IPS-15b (cell line): Measurements from ENCODE around the gene CMTR1.

Experiments used
- H3K27me3 ChIP-seq: one replicate; pipeline ENCODE4 v1.6.1; 2013; ENCODE audit warnings: low read length; ENCODE audit not compliant: control insufficient read depth, insufficient read depth
- H3K36me3 ChIP-seq: one replicate; pipeline ENCODE4 v1.6.1; 2013; ENCODE audit warnings: low read length; ENCODE audit not compliant: control insufficient read depth, insufficient read depth
- H3K4me1 ChIP-seq: one replicate; pipeline ENCODE4 v1.6.1; 2013; ENCODE audit warnings: mild to moderate bottlenecking, low read length; ENCODE audit not compliant: control insufficient read depth, insufficient read depth
- H3K4me3 ChIP-seq: one replicate; pipeline ENCODE4 v1.5.1; 2013; ENCODE audit warnings: low read depth, low read length
- H3K9ac ChIP-seq: one replicate; pipeline ENCODE4 v1.6.1; 2013; ENCODE audit warnings: low read depth, mild to moderate bottlenecking, low read length
- H3K9me3 ChIP-seq: one replicate; pipeline ENCODE4 v1.6.1; 2013; ENCODE audit warnings: mild to moderate bottlenecking, low read length; ENCODE audit not compliant: control insufficient read depth, insufficient read depth

CMTR1 gene

DNA sequence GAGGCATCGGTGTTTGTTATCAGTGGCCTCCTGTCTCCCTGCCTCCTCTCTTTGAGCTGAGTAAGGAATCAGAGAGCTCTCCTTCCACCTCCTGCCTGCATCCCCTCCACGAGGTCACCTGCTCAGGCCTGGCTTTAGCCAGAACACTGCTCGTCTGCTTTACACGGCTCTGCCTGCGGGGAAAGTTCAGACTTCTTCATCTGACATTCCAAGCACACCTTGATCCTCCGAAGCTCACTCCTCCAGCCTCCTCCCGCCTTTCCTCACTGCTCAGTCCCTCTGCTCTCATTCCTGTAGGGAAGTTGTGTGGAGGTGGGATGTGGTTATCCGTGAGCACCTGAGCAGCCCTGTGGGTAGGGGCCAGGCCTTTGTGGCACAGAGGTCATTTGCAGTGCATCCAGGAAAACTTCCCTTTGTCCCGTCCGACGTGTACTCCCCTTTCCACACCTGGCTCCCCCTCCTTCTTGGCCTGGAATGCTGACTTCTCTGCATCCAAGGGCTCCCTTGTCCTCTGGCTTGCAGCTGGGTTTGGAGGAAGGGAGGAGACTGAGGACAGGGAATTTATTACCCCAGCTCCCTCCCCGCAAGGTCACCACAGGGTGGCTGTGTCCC is 79.5 kb downstream of the CMTR1 start:
- H3K9me3 ChIP-seq, result no peaks in the 10 kb centered on the region
- no peaks in the 10 kb centered on the region for H3K36me3 ChIP-seq
- peak overlapping the region; percentile 52 for H3K4me3 ChIP-seq
- no peak overlapping the region for H3K9ac ChIP-seq
- peaks cover 23% of the 10 kb centered on the region for H3K4me1 ChIP-seq
- peaks cover 43% of the 10 kb centered on the region for H3K27me3 ChIP-seq

DNA sequence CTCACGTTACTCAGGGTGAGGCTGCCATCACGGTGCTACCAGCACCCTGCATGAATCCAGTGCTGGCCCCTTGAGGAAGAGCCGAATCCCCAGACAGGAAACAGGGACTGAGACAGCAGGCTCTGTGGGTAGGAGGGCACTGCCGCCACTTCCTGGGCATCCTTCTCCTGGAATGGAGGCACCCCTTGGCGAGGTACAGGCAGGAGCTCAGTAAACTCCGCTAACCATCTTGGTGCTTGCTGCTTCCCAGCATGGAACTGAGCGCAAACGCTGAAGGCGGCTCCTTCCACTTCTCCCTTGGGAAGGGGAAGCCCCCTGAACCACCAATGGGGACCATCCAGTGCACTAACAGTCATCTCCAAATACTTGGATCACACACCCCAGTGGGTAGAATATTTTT is 80.1 kb downstream of the CMTR1 start:
- Histone ChIP-seq H3K36me3 (no peaks in the 10 kb centered on the region), H3K9ac (no peak overlapping the region), H3K4me3 (peak overlapping the region; percentile 52), H3K4me1 (peaks cover 21% of the 10 kb centered on the region), H3K9me3 (no peaks in the 10 kb centered on the region), H3K27me3 (peaks cover 43% of the 10 kb centered on the region)

DNA sequence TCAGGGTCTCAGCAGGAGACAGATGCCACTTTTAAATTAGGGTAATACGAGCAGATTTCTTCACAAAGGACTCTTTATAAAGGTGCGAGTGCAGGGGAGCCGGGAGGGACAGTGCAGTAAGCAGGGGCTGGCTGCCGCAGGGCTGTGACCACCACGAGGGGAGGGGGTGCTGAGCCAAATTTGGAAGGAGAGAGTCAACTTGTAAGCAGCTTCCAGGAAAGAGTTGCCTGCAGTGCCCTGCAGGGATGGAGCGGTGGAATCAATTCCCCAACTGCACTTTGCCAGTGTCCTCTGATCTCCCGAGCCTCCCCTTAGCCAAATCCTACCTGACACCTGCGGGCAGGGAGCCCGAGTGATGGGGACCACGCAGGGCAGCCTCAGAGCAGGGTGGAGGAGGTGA is 80.6 kb downstream of the CMTR1 start:
- Histone ChIP-seq H3K4me3 (peak overlapping the region; percentile 52), H3K9ac (no peak overlapping the region), H3K9me3 (no peaks in the 10 kb centered on the region), H3K27me3 (peaks cover 43% of the 10 kb centered on the region), H3K36me3 (no peaks in the 10 kb centered on the region), H3K4me1 (peaks cover 20% of the 10 kb centered on the region)

DNA sequence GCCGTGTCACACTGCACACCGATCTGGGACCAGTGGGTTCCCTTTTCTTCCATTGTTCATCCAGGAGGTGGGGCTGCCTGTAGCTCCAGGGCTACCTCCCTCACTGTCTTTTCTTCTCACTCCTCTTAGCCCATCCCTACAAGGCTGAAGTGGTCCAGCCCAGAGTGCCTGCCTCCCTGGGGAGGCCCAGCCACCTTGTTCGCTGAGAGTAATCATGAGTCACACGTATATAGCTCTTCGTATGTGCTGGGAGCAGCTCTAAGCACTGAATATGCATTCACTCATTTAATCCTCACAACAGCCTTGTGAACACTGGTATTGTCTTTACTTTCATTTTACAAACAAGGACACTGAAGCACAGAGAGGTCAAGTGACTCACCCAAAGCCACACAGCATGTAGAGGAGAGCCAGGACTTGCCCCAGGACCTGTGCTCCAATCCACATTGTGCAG is 81.3 kb downstream of the CMTR1 start:
- no peak overlapping the region for H3K4me3 ChIP-seq
- H3K36me3 ChIP-seq, result no peaks in the 10 kb centered on the region
- no peak overlapping the region for H3K9ac ChIP-seq
- peaks cover 20% of the 10 kb centered on the region for H3K4me1 ChIP-seq
- peaks cover 43% of the 10 kb centered on the region for H3K27me3 ChIP-seq
- no peaks in the 10 kb centered on the region for H3K9me3 ChIP-seq

DNA sequence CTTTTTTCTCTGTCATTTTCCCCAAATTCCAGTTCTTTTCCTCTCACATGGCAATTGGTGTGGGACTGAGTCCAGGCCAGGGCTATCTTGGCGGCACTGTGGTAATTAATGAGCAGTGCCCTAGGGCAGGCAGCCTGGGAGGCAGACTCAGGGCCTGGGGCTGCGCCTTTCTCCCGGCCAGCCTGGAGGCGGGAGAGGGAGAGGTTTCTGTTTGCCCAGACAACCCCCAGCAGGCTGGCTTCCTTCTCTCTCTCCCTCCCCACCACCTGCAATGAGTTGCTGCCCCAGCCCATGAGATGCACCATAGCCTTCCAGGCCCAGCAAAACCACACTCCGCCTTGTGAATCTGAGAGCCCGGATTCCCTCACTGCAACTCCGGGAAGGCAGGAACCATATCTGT is 81.8 kb downstream of the CMTR1 start:
- no peaks in the 10 kb centered on the region for H3K9me3 ChIP-seq
- H3K4me3 ChIP-seq, result no peak overlapping the region
- H3K36me3 ChIP-seq, result no peaks in the 10 kb centered on the region
- no peak overlapping the region for H3K9ac ChIP-seq
- H3K4me1 ChIP-seq, result peaks cover 20% of the 10 kb centered on the region
- peaks cover 43% of the 10 kb centered on the region for H3K27me3 ChIP-seq

DNA sequence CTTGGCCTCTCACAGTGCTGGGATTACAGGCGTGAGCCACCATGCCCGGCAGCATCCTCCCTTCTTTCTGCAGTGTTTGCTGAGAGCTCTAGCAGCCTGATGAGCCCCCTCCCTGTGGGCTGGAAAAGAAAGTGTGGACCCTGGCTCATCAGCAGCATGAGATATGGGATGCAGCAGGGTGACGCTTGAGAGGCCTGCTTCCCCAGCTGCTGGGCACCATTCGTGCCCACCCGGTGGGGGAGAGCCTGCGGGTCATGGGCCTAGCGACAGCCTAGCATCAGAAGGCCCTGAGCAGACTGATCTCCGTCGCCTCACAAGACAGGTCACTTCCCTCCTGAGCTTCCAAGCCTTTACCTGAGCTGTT is 82.7 kb downstream of the CMTR1 start:
- H3K27me3 ChIP-seq, result peaks cover 41% of the 10 kb centered on the region
- H3K36me3 ChIP-seq, result no peaks in the 10 kb centered on the region
- no peak overlapping the region for H3K4me3 ChIP-seq
- H3K9ac ChIP-seq, result no peak overlapping the region
- peaks cover 20% of the 10 kb centered on the region for H3K4me1 ChIP-seq
- H3K9me3 ChIP-seq, result no peaks in the 10 kb centered on the region

DNA sequence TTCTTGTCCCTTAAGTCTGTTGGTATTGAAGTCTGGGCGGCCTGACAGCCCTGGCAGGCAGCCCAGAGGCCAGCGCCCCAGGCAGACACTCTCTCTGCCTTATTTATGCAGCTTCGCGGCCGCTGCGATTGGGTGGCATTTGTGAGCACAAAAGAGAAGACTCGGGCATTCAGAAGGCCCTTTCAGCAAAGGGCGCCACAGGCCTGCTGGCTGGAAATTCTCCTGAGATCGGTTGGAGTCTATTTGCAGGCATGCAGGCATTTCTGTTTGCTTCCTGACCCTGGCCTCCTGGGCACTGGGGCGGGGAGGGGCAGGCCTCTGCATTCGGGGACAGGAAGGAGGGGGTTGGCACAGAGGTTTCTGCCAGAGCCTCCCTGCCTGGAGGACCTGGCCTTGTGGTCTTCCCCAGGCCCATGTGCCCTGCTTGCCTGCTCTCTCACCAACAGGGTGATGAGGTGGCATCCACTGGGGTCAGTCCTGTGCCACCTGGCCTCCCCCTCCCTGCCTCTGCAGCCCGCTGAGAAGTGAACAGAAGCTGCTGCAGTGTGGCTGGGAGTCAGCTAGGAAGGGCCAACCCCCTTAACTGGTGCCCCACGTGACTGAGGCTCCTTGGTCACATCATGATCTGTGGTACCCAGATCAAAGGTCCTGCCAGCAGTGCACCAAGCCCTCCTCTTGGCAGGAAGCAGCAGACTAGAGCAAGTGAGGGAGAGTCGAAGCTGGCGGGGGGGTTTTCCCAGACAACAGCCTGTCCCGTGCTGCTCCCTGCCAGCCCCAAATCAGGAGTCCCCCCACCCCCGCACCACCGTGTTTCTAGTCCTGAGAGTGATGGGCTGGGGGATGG is 83.3 kb downstream of the CMTR1 start:
- Histone ChIP-seq H3K36me3 (no peaks in the 10 kb centered on the region), H3K4me1 (peaks cover 20% of the 10 kb centered on the region), H3K9me3 (no peaks in the 10 kb centered on the region), H3K4me3 (no peak overlapping the region), H3K27me3 (peaks cover 34% of the 10 kb centered on the region), H3K9ac (no peak overlapping the region)

DNA sequence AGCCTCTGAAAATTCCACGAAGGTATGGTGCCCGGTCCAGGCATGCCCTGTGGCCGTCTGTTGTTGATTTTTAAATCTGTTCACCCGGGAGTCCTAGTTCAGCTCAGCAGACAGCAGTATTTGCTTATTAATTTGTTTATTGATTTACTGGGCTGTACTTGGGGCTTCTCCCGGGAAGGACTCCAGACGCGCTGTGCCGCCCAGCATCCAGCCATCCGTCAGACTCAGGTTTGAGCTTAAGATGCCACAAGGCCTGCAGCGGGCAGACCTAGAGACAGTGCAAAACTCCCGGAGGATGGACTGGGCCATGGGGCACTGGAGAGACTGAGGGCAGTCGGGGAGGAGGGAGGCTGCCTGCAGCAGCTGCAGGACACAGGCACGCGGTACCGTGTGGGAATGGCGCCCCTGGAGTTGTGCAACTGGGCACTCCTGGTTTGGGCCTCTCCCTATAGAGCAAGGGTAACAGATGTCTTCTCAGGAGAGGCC is 83.9 kb downstream of the CMTR1 start:
- Histone ChIP-seq H3K9me3 (no peaks in the 10 kb centered on the region), H3K36me3 (no peaks in the 10 kb centered on the region), H3K27me3 (peaks cover 28% of the 10 kb centered on the region), H3K9ac (no peak overlapping the region), H3K4me1 (peaks cover 18% of the 10 kb centered on the region), H3K4me3 (no peak overlapping the region)

DNA sequence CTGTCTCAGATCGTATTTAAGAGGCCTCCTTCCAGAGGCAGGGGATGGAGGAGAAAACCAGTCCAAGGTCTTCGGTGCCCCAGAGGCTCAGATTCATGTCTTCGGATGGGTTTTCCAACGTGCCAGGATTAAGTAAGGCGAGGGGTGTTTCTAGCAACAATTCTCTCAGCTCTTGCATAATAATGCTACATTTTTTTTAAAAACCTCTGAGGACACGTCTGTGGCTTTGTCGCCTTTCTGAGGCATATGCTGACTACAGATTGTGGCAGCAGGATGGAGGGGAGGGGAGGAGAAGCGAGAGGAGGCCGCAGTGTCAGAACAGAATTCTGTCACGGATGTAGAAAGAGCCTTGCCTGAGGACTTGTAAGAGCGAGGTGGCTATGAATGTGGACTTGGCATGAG is 84.4 kb downstream of the CMTR1 start:
- Histone ChIP-seq H3K4me3 (no peak overlapping the region), H3K36me3 (no peaks in the 10 kb centered on the region), H3K4me1 (peaks cover 18% of the 10 kb centered on the region), H3K9me3 (no peaks in the 10 kb centered on the region), H3K9ac (no peak overlapping the region), H3K27me3 (peaks cover 23% of the 10 kb centered on the region)

DNA sequence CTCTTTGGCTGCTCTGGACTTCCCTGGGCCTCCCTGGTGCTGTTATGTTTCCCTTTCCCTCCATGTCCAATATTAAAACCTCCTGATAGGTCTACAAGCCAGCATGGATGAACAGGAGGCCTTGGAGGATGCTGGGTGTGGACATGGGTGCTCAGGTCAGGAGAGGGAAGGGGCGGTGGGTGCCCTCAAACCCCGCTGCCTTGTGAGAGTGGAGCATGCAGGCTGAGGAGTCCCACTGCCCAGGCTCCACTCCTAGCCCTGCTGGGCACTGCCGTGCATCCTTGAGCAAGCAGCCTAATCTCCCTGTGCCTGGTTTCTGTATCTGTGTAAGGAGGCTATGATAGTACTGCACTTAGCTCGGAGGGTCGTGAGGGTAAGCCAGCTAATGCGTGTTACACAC is 85.1 kb downstream of the CMTR1 start:
- Histone ChIP-seq H3K9ac (no peak overlapping the region), H3K36me3 (no peaks in the 10 kb centered on the region), H3K9me3 (no peaks in the 10 kb centered on the region), H3K27me3 (peaks cover 16% of the 10 kb centered on the region), H3K4me1 (peaks cover 17% of the 10 kb centered on the region), H3K4me3 (no peak overlapping the region)

DNA sequence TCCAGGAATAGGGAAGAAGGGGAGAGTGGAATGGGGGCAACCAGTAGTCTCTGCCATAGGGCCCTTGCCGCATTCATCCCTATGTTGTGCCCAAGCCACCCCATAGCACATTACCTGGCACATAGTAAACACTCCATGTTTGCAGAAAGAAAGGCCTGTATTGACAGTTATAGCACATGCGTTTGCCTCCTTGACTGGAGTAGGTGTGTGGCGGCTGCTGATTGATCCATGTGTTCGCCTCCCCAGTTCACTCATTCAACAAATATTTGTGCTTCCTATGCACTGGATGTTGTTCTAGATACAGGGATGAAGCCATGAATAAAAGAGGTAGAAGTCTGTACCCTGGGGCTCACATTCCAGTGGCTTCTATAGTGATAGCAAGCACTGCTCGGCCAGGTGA is 86.4 kb downstream of the CMTR1 start:
- no peaks in the 10 kb centered on the region for H3K9me3 ChIP-seq
- H3K4me1 ChIP-seq, result peaks cover 13% of the 10 kb centered on the region

DNA sequence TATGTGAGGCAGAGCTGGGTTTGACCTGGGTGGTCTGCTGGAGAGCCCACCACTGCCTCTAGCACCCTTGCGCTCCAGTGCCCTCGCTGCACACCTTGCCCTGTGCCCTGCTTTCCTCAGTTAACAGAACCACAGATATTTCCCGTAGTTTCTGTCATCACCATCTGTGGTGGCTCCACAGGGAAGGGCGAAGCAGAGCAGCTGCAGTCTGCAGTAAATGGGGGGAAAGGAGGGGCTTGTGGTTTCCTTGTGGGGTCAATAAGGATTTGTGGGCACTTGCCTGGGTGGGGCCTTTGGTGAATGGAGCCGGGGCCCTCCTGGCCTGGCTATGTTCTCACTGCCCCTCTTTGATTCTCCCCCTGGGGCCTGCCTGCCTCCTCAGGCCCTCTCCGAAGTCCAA is 87.9 kb downstream of the CMTR1 start:
- Histone ChIP-seq H3K4me1 (peaks cover 10% of the 10 kb centered on the region), H3K9me3 (no peaks in the 10 kb centered on the region), H3K4me3 (no peak overlapping the region), H3K27me3 (no peaks in the 10 kb centered on the region), H3K9ac (no peak overlapping the region), H3K36me3 (no peaks in the 10 kb centered on the region)

More for the DNA sequence above, 86.4 kb downstream of the CMTR1 start:
- Histone ChIP-seq H3K27me3 (peaks cover 3% of the 10 kb centered on the region), H3K4me3 (no peak overlapping the region), H3K36me3 (no peaks in the 10 kb centered on the region), H3K9ac (no peak overlapping the region)
